UCSD-AML1 (cell line): Measurements from ENCODE around the gene KRTAP8-1.

Source experiments
- DNase-seq: peaks from one replicate; lab custom pipeline; 2025; ENCODE audit not compliant: unreplicated experiment; lab: John Stamatoyannopoulos, UW

The KRTAP8-1 gene

DNA sequence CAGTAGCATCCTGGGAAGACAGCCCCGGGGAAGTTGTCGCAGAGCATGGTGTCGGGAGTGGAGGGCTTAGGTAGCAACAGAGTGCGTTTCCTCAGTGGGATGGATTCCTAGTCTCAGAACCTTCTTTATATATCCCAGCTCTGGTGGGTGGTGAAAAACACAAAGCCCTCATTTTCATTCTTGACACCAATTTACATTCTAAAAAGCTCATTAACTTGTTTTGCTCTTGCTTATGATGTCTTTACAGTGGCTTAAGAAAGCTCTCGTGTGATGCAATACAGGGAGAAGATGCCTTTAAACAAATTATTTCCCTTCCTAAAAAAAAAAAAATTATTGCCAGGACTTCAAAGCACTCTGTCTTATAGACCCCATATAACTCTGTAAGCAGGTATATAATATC, at the start of gene KRTAP8-1:
Gene KRTAP8-1, minus strand, starts transcription at position 101 of the 400 bp plus-strand sequence. Its CDS starts 54 bp downstream, at position 47.
- no peak for DNase-seq

- DNase-seq: no peak
These were observed 34.8 kb upstream of the KRTAP8-1 start for GRCh38 chr21:30847627-30848500.

DNA sequence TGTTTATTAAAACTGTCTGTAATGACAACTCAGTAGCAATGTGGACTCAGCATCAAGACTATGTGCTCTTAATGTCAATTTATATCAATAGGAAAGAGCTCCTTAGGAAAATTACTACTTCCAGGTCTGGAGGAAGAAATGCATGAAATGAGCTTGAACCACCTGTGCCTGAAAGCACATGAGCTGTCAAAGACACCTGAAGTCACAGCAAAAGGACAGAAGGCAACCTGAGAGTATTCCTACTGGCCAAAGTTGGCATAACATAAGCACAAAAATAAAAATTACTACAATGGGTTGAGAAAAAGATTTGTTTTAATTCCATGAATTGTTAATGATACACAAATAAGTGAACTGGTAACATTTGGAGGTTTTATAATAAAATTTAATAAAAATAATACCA, 29.9 kb upstream of the KRTAP8-1 start:
- DNase-seq: no peak

DNA sequence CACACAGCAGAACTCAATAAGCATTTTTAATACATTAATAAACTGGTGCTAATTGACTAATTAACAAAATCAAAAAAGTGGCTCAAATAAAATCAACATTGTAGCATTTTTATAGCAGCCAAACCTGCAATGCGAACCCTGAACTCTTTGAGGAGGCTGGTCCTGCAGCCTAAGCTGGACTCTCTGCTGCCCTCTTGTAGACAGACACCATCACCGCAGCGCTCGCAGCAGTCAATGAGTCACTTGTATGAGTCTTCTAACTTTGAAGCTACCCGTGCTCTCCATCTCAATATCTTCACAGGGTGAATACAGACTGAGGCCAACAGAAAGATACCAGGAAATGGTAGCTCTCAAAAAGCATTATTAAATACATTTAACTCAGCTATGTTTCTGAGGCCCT, 26.2 kb upstream of the KRTAP8-1 start:
- peak; percentile 13 for DNase-seq

DNA sequence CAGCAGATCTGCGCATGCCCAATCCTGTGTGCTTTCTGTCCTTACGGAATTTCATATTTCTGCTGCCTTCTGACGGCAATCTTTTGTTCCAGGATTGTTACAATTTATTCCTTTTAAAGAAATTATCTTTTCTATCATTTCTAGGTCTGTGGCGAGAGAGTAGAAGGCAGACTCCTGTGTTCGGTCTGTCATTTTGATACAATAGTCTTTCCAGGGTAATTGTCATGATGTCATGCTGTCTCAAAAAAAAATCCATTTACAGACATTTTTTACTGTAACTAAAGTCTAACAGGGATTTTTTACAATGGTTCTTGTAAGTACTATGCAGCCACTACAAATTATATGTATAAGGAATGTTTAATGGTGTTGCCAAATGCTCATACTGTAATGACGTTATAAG, 25.5 kb upstream of the KRTAP8-1 start:
- no peak for DNase-seq

DNA sequence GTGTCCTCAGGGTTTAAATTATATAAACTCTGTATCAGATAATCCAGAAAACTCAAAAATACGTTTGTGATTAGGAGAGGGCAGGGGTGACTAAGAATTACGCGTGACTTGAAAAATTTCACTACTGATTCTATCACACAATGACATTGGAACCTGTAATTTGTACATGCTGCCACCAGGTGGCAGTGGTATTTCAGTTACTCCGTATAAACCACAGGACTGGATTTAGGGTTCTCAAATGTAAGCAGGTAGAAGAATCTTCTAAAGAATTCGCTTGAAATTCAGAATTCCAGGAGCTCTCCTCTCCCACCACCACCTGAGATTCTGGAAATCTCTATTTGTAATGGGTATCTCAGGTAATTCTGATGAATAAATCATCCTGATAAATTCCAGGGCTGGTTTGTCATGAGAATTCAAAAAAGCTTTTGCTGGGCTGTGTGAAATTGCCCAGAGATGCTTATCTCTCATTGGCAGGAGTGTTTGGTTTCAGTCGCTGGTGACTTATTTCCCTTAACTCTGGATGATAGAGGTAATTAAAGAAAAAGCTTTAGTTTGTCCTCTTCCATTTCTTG, 18.2 kb upstream of the KRTAP8-1 start:
- no peak for DNase-seq

GRCh38 chr21:30829659-30830058, 16.6 kb upstream of the KRTAP8-1 start, which contains the start of gene KRTAP7-1:
Gene KRTAP7-1, minus strand, starts transcription at chr21:30829759. Its CDS starts 61 bp downstream, at chr21:30829698.
- no peak for DNase-seq

DNA sequence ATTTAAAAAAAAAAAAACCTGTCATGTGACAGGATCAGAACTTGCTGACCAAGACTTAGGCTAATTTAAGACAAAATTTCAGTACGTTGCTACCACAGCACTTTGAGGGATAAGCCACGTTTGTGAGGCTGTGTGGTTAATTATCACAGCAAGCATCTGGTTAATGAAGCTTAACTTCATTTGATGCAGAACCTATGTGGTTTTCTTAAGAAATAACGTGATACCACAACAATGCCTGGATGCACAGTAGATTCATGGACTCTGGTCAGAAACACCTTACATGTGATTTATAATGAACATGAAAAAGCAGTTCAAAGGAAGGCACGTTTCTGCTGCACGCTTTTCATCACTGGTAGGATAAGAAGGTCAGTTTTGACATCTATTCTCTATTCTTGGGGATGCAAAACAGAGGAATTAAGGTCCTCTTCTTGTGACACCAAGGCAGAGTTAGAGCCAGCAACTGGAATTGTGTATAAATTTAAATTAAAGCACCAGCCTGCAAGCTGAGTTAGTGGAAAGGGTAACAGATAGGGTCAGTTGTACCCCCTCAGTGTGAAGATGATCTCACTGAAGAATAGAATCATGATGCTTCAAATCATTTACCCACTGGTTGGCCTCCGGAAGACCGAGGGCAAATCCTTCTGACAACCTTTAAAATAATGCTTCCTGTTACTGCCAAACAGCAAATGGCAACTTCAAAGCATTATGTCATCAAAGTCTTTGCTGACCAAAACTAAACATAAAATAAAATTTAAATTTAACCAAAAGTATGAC, 6.0 kb upstream of the KRTAP8-1 start:
- DNase-seq: no peak

DNA sequence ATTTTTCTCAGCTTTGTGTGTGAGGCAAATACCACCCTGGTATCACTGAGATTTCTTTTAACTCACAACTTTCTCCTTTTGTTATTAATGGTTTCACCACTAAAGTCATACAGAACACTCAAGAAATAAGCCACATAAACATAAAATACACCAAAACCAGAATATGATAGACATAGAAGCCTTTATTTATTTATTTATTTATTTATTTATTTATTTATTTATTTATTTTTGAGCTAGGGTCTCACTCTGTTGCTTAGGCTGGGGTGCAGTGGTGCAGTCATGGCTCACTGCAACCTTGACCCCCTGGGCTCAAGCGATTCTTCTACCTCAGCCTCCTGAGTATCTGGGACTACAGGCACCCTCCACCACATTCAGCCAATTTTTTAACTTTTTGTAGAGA, 12.5 kb downstream of the KRTAP8-1 start:
- DNase-seq: no peak

GRCh38 chr21:30793581-30794314, 19.3 kb downstream of the KRTAP8-1 start:
- DNase-seq: no peak

GRCh38 chr21:30779249-30779648, 33.8 kb downstream of the KRTAP8-1 start:
- no peak for DNase-seq

GRCh38 chr21:30769724-30770431, 43.2 kb downstream of the KRTAP8-1 start:
- DNase-seq: no peak
